WI38 (cell line): ENCODE data around the gene IGF2BP3.

ENCODE experiments used
- H3K4me3 ChIP-seq: 2 replicates; pipeline ENCODE4 v1.5.1; 2011; ENCODE audit warnings: low read depth, mild to moderate bottlenecking, control low read depth, low read length
- TF ChIP-seq, protein P1 (sequence below): IDR thresholded peaks from 2 replicates; pipeline ENCODE4 v1.5.1; 2012; ENCODE audit warnings: low read depth, mild to moderate bottlenecking, control low read depth, low read length

Gene IGF2BP3

DNA sequence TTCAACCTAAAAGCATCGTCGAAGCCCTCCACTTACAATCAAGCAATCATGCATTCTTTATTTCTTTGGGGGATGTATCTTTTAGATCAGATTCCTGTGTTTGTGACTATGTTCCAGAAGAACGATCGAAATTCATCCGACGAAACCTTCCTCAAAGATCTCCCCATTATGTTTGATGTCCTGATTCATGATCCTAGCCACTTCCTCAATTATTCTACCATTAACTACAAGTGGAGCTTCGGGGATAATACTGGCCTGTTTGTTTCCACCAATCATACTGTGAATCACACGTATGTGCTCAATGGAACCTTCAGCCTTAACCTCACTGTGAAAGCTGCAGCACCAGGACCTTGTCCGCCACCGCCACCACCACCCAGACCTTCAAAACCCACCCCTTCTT lies 209.9 kb downstream of the IGF2BP3 start:
- TF ChIP-seq, protein P1, sequence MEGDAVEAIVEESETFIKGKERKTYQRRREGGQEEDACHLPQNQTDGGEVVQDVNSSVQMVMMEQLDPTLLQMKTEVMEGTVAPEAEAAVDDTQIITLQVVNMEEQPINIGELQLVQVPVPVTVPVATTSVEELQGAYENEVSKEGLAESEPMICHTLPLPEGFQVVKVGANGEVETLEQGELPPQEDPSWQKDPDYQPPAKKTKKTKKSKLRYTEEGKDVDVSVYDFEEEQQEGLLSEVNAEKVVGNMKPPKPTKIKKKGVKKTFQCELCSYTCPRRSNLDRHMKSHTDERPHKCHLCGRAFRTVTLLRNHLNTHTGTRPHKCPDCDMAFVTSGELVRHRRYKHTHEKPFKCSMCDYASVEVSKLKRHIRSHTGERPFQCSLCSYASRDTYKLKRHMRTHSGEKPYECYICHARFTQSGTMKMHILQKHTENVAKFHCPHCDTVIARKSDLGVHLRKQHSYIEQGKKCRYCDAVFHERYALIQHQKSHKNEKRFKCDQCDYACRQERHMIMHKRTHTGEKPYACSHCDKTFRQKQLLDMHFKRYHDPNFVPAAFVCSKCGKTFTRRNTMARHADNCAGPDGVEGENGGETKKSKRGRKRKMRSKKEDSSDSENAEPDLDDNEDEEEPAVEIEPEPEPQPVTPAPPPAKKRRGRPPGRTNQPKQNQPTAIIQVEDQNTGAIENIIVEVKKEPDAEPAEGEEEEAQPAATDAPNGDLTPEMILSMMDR = no peak
- no peak overlapping the region for H3K4me3 ChIP-seq
